SK-N-DZ (cell line): ENCODE results near the gene ETV5. TPM values are rescaled to one million over a fixed set of nuclear protein-coding genes. Genes with fewer than 3 reads are reported as not detected.

Source experiments
- DNase-seq: peaks from one replicate; pipeline ENCODE4 v3.0.0-alpha.2; 2015; ENCODE audit warnings: low spot score
- polyA plus RNA-seq, 2 experiments: library from polyadenylated mRNA; depleted of rRNA; stranded (reverse); fragments of >200 nt; gene quantifications; 2 replicates each; pipeline ENCODE4 v1.2.3, GENCODE V29; 2014

ETV5 gene
- polyA plus RNA-seq (2014; cell fraction: cytosol; rRNA removed) = 0.38 and 2.9 TPM in 2 replicates
- polyA plus RNA-seq (2014; cell fraction: nucleus; rRNA removed) = 0.06 and 0.28 TPM in 2 replicates

- DNase-seq = peak; percentile 99
Observed at GRCh38 chr3:186108941-186109865, at the start of gene ETV5. Gene ETV5, minus strand, starts transcription at chr3:186109089. Its CDS starts 3,221 bp downstream, at chr3:186105868.

GRCh38 chr3:186154641-186155040 is 45.8 kb upstream of the ETV5 start:
- DNase-seq = no peak

- DNase-seq = no peak
Observed at GRCh38 chr3:186152889-186153292, 44.0 kb upstream of the ETV5 start.

- no peak for DNase-seq
Observed at GRCh38 chr3:186152361-186152798, 43.5 kb upstream of the ETV5 start.

- DNase-seq = no peak
Observed at GRCh38 chr3:186151077-186151971, 42.4 kb upstream of the ETV5 start.

- no peak for DNase-seq
Observed at GRCh38 chr3:186150041-186150830, 41.3 kb upstream of the ETV5 start.

GRCh38 chr3:186149319-186149960 is 40.6 kb upstream of the ETV5 start:
- no peak for DNase-seq

- no peak for DNase-seq
Observed at GRCh38 chr3:186144257-186144656, 35.4 kb upstream of the ETV5 start.

- no peak for DNase-seq
Observed at GRCh38 chr3:186143250-186143649, 34.4 kb upstream of the ETV5 start.

GRCh38 chr3:186142393-186142932 is 33.6 kb upstream of the ETV5 start:
- DNase-seq = no peak

GRCh38 chr3:186141790-186142189 is 32.9 kb upstream of the ETV5 start:
- no peak for DNase-seq

- DNase-seq = no peak
Observed at GRCh38 chr3:186138272-186138981, 29.5 kb upstream of the ETV5 start.

- DNase-seq = no peak
Observed at GRCh38 chr3:186137051-186137685, 28.3 kb upstream of the ETV5 start.

GRCh38 chr3:186133980-186134379 is 25.1 kb upstream of the ETV5 start:
- no peak for DNase-seq

GRCh38 chr3:186132487-186132886 is 23.6 kb upstream of the ETV5 start:
- DNase-seq = no peak

GRCh38 chr3:186129206-186129605 is 20.3 kb upstream of the ETV5 start:
- no peak for DNase-seq

- no peak for DNase-seq
Observed at GRCh38 chr3:186128158-186128557, 19.3 kb upstream of the ETV5 start.

GRCh38 chr3:186127463-186127862 is 18.6 kb upstream of the ETV5 start:
- DNase-seq = no peak

- DNase-seq = no peak
Observed at GRCh38 chr3:186125118-186125517, 16.2 kb upstream of the ETV5 start.
